SK-N-SH treated with all-trans-retinoic acid at 6 μM for 48 hours (cell line): ENCODE data around the gene FARS2.

Experiments
- ATAC-seq: fragments of 200-7000 bp; cut with Tn5 transposase; 3 replicates; pipeline ENCODE4 v1.9.1; 2020; ENCODE audit warnings: mild to moderate bottlenecking, moderate library complexity
- BACH2 ChIP-seq: fragments of 250-450 bp; sonication (Bioruptor Pico); IDR thresholded peaks from 2 replicates; pipeline ENCODE4 v1.9.0; 2021; ENCODE audit warnings: mild to moderate bottlenecking, borderline replicate concordance
- CSDC2 ChIP-seq: fragments of 250-450 bp; sonication (Bioruptor Pico); IDR thresholded peaks from 2 replicates; pipeline ENCODE4 v1.5.0; 2020; ENCODE audit warnings: mild to moderate bottlenecking, moderate library complexity
- ESRRG ChIP-seq: fragments of 250-450 bp; sonication (Bioruptor Pico); IDR thresholded peaks from 2 replicates; pipeline ENCODE4 v1.6.1; 2021; ENCODE audit warnings: mild to moderate bottlenecking
- GLIS3 ChIP-seq: fragments of 250-450 bp; sonication (Bioruptor Pico); IDR thresholded peaks from 2 replicates; pipeline ENCODE4 v1.5.0; 2020; ENCODE audit warnings: mild to moderate bottlenecking, moderate library complexity
- ISL1 ChIP-seq: fragments of 250-450 bp; sonication (Bioruptor Pico); IDR thresholded peaks from 2 replicates; pipeline ENCODE4 v2.1.2; 2022; ENCODE audit warnings: mild to moderate bottlenecking, moderate library complexity
- PATZ1 ChIP-seq: fragments of 250-450 bp; sonication (Bioruptor Pico); IDR thresholded peaks from 2 replicates; pipeline ENCODE4 v1.8.0; 2020; ENCODE audit warnings: mild to moderate bottlenecking, moderate library complexity, borderline replicate concordance
- PPARA ChIP-seq: fragments of 250-450 bp; sonication (Bioruptor Pico); IDR thresholded peaks from 2 replicates; pipeline ENCODE4 v1.5.0; 2020; ENCODE audit warnings: mild to moderate bottlenecking, borderline replicate concordance
- RARB ChIP-seq: fragments of 250-450 bp; sonication (Bioruptor Pico); IDR thresholded peaks from 2 replicates; pipeline ENCODE4 v1.8.0; 2021; ENCODE audit warnings: mild to moderate bottlenecking, moderate library complexity
- SNAI2 ChIP-seq: fragments of 250-450 bp; sonication (Bioruptor Pico); IDR thresholded peaks from 2 replicates; pipeline ENCODE4 v1.5.0; 2020; ENCODE audit warnings: mild to moderate bottlenecking, moderate library complexity
- TCF4 ChIP-seq: fragments of 250-450 bp; sonication (Bioruptor Pico); IDR thresholded peaks from 2 replicates; pipeline ENCODE4 v1.8.0; 2021; ENCODE audit warnings: mild to moderate bottlenecking, moderate library complexity, borderline replicate concordance
- ZC3H10 ChIP-seq: fragments of 250-450 bp; sonication (Bioruptor Pico); IDR thresholded peaks from 2 replicates; pipeline ENCODE4 v1.5.1; 2021; ENCODE audit warnings: mild to moderate bottlenecking, moderate library complexity
- ZFP3 ChIP-seq: fragments of 250-450 bp; sonication (Bioruptor Pico); IDR thresholded peaks from 2 replicates; pipeline ENCODE4 v1.5.0; 2020; ENCODE audit warnings: mild to moderate bottlenecking, moderate library complexity
- ZFP30 ChIP-seq: fragments of 450-650 bp; formaldehyde crosslinking; IDR thresholded peaks from 2 replicates; pipeline ENCODE4 v1.5.0; 2022; ENCODE audit warnings: mild to moderate bottlenecking, moderate library complexity
- ZNF565 ChIP-seq: fragments of 450-650 bp; formaldehyde crosslinking; conservative IDR thresholded peaks from 2 replicates; pipeline ENCODE4 v1.5.0; 2020; ENCODE audit warnings: low read depth, mild to moderate bottlenecking, moderate library complexity
- ZNF70 ChIP-seq: fragments of 450-650 bp; formaldehyde crosslinking; IDR thresholded peaks from 2 replicates; pipeline ENCODE4 v1.5.0; 2020; ENCODE audit warnings: mild to moderate bottlenecking, moderate library complexity
- ZNF8 ChIP-seq: fragments of 450-650 bp; formaldehyde crosslinking; IDR thresholded peaks from 2 replicates; pipeline ENCODE4 v1.5.0; 2020; ENCODE audit warnings: mild to moderate bottlenecking, moderate library complexity
- TF ChIP-seq, protein P1 (sequence below): fragments of 250-450 bp; sonication (Bioruptor Pico); IDR thresholded peaks from 2 replicates; pipeline ENCODE4 v1.5.1; 2020; ENCODE audit warnings: low read depth, mild to moderate bottlenecking, moderate library complexity
- TF ChIP-seq, protein P2 (sequence below): fragments of 250-450 bp; sonication (Bioruptor Pico); IDR thresholded peaks from 2 replicates; pipeline ENCODE4 v1.5.0; 2020; ENCODE audit warnings: mild to moderate bottlenecking, moderate library complexity

FARS2 gene

GRCh38 chr6:5261545-5262109 lies 314 bp downstream of the FARS2 start (continued):
- TF ChIP-seq, protein P1, sequence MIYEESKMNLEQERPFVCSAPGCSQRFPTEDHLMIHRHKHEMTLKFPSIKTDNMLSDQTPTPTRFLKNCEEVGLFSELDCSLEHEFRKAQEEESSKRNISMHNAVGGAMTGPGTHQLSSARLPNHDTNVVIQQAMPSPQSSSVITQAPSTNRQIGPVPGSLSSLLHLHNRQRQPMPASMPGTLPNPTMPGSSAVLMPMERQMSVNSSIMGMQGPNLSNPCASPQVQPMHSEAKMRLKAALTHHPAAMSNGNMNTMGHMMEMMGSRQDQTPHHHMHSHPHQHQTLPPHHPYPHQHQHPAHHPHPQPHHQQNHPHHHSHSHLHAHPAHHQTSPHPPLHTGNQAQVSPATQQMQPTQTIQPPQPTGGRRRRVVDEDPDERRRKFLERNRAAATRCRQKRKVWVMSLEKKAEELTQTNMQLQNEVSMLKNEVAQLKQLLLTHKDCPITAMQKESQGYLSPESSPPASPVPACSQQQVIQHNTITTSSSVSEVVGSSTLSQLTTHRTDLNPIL (CRISPR knock-in tag): no peak

DNA sequence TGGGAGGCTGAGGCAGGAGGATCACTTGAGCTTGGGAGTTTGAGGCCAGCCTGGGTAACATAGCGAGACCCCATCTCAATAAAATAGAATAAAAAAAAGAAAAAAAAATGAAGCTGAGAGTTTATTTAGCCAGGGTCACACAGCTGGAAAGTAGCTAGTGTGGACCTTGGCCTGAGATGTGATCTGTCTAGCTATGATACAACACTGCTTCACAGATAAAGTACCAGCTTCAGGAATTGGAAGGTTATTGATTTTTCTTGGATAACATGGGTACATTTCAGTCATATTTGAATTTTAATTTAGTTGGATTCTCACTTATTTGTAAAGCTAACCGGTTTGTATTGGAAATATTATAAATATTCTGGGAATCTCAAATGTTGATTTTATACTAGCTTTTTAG lies 5.1 kb downstream of the FARS2 start:
- TF ChIP-seq, protein P1 (CRISPR knock-in tag): no peak
- TF ChIP-seq ZNF565 (CRISPR knock-in tag) (no peak), TCF4 (CRISPR knock-in tag) (no peak), ZFP3 (CRISPR knock-in tag) (no peak), RARB (CRISPR knock-in tag) (no peak), ZFP30 (CRISPR knock-in tag) (no peak)
- ATAC-seq: no peak

- ATAC-seq: no peak
- TF ChIP-seq PATZ1 (CRISPR knock-in tag) (no peak), ISL1 (CRISPR knock-in tag) (0 out of 2 replicates have a peak, but pooled peaks have one; percentile 7), ZNF8 (CRISPR knock-in tag) (no peak)
These were observed 8.9 kb downstream of the FARS2 start for GRCh38 chr6:5270093-5270680.

- no peak for ATAC-seq
- TF ChIP-seq BACH2 (CRISPR knock-in tag): no peak
- no peak for TF ChIP-seq PATZ1 (CRISPR knock-in tag)
- TF ChIP-seq ZFP30 (CRISPR knock-in tag): no peak
These were observed 10.6 kb downstream of the FARS2 start for GRCh38 chr6:5271926-5272325.

DNA sequence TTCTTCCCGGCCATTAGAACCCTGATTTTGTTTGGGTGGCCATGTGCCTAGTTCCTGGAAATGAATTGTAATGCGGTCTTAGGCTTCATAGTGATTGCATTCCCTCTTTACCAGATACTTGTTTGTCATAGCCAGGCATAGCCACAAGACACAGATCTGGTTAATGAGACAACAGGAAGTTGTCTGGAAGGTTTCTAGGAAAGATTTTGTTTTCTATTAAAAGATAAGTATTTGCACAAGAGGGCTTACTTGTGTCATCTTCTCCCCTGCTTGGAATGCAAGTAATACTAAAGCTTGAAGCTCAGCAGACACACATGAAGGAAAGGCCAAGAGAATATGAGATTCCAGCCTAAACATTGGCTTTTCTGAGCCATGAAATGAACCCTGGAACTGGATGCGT lies 12.9 kb downstream of the FARS2 start:
- TF ChIP-seq ZNF8 (CRISPR knock-in tag) (no peak), GLIS3 (CRISPR knock-in tag) (no peak), ZFP3 (CRISPR knock-in tag) (no peak), ZNF70 (CRISPR knock-in tag) (no peak), ESRRG (CRISPR knock-in tag) (no peak), CSDC2 (CRISPR knock-in tag) (no peak), PPARA (CRISPR knock-in tag) (no peak), ZFP30 (CRISPR knock-in tag) (no peak), RARB (CRISPR knock-in tag) (no peak), ZNF565 (CRISPR knock-in tag) (no peak), SNAI2 (no peak)
- TF ChIP-seq, protein P1 (CRISPR knock-in tag): no peak
- ATAC-seq: no peak

DNA sequence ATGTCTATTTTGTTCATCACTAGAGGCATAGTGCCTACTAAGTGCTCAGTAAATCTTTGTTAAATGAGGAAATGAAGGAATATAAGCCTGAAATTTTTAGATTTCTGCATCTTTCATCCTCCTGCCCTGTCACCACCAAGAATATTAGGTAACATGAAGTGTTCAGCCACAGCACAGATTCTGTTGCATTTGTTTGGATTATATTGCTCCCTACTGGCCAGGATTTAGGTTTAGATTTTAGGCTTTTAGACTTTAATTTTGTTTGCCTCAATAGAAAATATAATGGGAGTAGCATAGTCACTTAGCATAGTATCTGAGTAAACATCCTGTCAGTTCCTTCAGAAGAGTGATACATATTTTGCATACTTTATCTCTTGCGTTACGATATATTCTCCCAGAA lies 14.2 kb downstream of the FARS2 start:
- no peak for TF ChIP-seq ISL1 (CRISPR knock-in tag)
- TF ChIP-seq, protein P2, sequence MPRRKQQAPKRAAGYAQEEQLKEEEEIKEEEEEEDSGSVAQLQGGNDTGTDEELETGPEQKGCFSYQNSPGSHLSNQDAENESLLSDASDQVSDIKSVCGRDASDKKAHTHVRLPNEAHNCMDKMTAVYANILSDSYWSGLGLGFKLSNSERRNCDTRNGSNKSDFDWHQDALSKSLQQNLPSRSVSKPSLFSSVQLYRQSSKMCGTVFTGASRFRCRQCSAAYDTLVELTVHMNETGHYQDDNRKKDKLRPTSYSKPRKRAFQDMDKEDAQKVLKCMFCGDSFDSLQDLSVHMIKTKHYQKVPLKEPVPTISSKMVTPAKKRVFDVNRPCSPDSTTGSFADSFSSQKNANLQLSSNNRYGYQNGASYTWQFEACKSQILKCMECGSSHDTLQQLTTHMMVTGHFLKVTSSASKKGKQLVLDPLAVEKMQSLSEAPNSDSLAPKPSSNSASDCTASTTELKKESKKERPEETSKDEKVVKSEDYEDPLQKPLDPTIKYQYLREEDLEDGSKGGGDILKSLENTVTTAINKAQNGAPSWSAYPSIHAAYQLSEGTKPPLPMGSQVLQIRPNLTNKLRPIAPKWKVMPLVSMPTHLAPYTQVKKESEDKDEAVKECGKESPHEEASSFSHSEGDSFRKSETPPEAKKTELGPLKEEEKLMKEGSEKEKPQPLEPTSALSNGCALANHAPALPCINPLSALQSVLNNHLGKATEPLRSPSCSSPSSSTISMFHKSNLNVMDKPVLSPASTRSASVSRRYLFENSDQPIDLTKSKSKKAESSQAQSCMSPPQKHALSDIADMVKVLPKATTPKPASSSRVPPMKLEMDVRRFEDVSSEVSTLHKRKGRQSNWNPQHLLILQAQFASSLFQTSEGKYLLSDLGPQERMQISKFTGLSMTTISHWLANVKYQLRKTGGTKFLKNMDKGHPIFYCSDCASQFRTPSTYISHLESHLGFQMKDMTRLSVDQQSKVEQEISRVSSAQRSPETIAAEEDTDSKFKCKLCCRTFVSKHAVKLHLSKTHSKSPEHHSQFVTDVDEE (CRISPR knock-in tag): no peak
- no peak for TF ChIP-seq ZC3H10 (CRISPR knock-in tag)
- TF ChIP-seq, all 23 proteins: peak for 0
- no peak for ATAC-seq
